GM12874 (cell line): ENCODE data around the gene CD6.

Experiments used
- TF ChIP-seq, protein P1 (sequence below): IDR thresholded peaks from 2 replicates; pipeline ENCODE4 v1.5.1; 2011; ENCODE audit warnings: low read depth, mild to moderate bottlenecking, control low read depth, low read length, moderate library complexity; ENCODE audit not compliant: insufficient read depth

The CD6 gene

DNA sequence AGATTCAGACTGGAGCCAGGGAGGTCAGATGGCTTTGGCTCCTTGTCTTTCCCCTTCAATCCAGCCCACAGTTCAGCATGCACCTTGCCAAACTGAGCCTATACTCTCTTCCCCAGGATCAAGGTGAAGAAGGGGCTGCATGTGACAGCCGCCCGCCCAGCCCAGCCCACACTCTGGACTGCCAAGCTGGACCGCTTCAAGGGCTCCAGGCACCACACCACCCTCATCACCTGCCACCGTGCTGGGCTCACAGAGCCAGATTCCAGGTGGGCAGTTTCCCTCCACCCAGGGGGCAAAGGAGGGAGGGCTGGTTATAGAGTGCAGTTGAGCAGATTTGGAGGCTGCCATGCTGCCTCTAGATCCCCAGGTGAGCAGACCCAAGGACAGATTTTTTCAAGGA, 41.1 kb upstream of the CD6 start:
- TF ChIP-seq, protein P1, sequence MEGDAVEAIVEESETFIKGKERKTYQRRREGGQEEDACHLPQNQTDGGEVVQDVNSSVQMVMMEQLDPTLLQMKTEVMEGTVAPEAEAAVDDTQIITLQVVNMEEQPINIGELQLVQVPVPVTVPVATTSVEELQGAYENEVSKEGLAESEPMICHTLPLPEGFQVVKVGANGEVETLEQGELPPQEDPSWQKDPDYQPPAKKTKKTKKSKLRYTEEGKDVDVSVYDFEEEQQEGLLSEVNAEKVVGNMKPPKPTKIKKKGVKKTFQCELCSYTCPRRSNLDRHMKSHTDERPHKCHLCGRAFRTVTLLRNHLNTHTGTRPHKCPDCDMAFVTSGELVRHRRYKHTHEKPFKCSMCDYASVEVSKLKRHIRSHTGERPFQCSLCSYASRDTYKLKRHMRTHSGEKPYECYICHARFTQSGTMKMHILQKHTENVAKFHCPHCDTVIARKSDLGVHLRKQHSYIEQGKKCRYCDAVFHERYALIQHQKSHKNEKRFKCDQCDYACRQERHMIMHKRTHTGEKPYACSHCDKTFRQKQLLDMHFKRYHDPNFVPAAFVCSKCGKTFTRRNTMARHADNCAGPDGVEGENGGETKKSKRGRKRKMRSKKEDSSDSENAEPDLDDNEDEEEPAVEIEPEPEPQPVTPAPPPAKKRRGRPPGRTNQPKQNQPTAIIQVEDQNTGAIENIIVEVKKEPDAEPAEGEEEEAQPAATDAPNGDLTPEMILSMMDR, result no peak

DNA sequence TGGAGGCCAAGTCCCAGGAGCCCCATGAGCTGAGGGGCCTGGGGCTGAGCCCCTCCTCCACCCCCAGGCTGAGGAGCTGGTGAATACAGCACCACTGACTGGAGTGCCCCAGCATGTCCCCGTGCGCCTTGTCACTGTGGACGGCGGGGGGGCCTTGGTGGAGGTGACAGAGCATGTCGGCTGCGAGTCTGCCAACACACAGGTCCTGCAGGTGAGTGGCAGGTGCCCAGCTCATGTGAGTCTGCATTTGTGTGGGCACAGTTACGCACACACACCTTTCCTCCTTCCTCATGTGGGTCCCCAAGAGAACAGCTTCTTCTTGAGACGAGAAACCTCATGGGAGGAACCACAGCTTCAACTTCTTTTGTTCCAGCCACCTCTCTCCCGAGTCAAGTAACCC, 39.6 kb upstream of the CD6 start:
- TF ChIP-seq, protein P1, result no peak

DNA sequence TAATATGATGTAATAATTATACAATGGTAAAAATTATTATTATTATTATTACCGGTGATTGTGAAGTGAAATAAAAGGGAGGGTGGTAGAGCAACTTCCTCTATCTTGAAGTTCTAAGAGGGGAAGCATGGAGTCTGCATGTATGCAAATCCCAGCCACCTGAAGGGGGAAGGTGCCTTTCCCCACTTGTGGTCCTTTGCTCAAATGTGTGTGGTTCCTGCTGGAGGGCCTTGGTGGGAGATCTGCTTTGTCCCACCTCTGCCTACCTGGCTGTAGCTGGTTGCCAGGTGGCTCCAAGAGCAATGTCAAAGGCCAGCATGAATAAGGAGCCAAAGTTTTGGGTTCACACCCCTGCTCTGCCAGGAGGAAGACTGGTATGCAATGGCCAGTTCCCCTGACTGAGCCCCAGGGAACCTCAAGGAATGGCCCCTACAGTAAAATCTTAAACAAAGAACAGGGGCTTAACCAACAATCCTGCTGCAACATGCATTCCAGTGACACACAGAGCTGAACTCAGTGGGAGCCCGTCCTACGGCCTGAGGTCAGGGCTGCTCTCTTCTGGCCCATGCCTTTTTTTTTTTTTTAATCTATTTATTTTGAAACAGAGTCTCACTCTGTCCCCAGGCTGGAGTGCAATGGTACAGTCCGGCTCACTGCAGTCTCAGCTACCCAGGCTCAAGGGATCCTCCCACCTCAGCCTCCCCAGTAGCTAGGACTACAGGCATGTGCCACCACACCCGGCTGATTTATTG, 38.7 kb upstream of the CD6 start:
- TF ChIP-seq, protein P1, result no peak

DNA sequence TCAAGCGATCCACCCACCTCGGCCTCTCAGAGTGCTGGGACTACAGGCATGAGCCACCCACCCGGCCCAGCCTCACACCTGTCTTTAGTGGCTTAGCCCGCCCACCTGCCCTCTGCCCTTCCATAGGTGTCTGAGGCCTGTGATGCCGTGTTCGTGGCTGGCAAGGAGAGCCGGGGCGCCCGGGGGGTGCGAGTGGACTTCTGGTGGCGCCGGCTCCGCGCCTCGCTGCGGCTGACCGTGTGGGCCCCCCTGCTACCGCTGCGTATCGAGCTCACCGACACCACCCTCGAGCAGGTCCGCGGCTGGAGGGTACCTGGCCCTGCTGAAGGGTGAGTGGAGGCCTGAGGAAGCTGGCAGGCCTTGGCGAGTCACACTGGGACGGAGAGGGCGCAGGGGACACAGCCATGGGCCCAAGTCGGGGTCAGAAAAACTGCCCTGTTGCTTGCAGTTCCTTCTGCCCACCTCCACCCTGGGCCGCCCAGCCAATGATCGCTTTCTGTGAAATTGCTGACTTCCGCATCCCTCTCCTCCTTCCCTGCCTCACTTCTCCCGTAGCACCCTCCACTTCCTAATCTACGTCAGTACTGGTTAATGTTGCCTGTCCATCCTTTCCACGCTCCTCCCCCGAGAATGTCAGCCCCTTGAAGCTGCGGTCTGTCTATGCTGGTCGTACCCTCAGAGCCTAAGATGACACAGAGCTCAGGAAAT, 37.9 kb upstream of the CD6 start:
- TF ChIP-seq, protein P1, result no peak

DNA sequence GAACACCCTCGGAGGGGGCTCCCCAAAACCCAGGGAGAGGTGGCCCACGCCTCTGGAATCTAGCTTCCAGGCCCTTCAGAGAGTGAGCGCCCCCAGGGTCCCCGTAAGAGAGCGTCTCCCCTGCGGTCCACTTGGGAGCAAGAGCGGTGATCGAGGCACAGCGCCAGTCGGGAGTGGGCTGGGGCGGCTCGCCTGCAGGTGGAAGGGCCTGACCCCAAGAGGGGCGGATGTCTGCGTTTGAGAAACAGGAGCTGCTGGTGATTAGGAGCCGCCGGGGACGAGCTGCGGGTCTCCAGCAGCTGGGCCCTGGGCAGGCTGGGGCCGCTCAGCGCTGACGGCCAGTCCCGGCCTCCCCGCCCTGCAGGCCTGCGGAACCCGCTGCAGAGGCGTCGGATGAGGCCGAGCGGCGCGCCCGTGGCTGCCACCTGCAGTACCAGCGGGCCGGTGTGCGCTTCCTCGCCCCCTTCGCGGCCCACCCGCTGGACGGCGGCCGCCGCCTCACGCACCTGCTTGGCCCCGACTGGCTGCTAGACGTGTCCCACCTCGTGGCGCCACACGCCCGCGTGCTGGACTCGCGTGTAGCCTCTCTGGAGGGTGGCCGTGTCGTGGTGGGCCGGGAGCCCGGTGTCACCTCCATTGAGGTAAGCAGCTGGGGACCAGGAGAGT, 37.2 kb upstream of the CD6 start:
- TF ChIP-seq, protein P1, result no peak

DNA sequence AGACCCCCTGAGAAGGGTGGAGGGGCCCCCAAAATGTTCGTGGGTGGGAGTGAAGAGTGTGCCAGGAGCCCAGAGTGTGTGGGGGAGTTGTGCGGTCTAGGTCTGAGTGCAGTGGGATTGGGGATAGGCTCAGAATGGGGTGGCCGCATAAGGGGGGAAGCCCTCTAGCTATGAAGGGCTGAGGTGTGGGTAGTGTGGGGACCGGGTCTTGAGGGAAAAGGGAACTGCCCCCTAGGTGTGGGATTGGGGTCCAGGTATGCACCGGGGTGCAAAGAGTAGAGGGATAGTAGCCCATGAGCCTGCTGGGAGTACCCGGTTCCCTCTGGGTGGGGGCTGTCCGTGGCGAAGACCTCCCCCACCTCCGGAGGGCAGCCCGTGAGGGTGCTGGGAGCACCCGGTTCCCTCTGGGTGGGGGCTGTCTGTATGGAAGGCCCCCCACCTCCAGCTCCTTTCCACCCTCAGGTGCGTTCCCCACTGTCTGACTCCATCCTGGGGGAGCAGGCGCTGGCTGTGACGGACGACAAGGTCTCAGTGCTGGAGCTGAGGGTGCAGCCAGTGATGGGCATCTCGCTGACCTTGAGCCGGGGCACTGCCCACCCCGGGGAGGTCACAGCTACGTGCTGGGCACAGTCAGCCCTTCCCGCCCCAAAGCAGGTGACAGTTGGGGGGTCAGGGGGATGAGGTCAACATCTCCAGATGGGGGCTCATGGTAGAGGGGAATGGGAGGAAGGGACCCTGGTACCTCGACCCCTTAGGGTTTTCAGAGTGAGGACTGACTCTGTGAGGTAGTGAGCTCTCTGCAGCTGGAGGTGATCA, 36.5 kb upstream of the CD6 start:
- TF ChIP-seq, protein P1, result no peak
